Esophagus muscularis mucosa (tissue), 3 donors: Measurements from ENCODE around the gene ZNF408.

Experiments used
- EP300 ChIP-seq: sonication (generic); formaldehyde crosslinking; IDR thresholded peaks from one replicate; pipeline ENCODE4 v1.6.1; 2017; ENCODE audit warnings: antibody characterized with exemption
- POLR2AphosphoS5 ChIP-seq, 2 donors: sonication (generic); formaldehyde crosslinking; IDR thresholded peaks; one replicate each; pipeline ENCODE4 v1.6.1; 2017; ENCODE audit warnings: antibody characterized with exemption in 2 of 2

GRCh38 chr11:46697723-46698122 lies 3.1 kb upstream of the ZNF408 start:
- TF ChIP-seq EP300 (no peak), POLR2AphosphoS5 (IDR thresholded peaks at IDR 0.05) (no peak)
